ENCODE measurements around the gene SNTG2. TPM values are rescaled to one million over a fixed set of nuclear protein-coding genes. Genes with fewer than 3 reads are reported as not detected.

The SNTG2 gene
- total RNA-seq, 3 donors from 2014 or later (not counting 1 experiment from before 2014, with no cell fraction given): not detected

- Mint-ChIP-seq H3K9me3 (peaks cover 0 to 4% of the 10 kb centered on the region in 2 donors), H3K27ac (no peak overlapping the region), H3K36me3 (peaks cover 7% of the 10 kb centered on the region), H3K4me3 (no peak overlapping the region), H3K4me1 (no peaks in the 10 kb centered on the region), H3K27me3 (ENCODE audit: low read depth in 2 of 2) (no peaks in the 10 kb centered on the region)
- intact Hi-C loops (cut with micrococcal nuclease): no loop called here
- Histone ChIP-seq H3K4me1 (ENCODE audit: control insufficient read depth, insufficient read depth, low read length) (no peaks in the 10 kb centered on the region), H3K27me3 (ENCODE audit: control insufficient read depth, insufficient read depth, low read length) (no peaks in the 10 kb centered on the region), H3K27ac (ENCODE audit: low read length) (no peak overlapping the region), H3K9me3 (ENCODE audit: control insufficient read depth, insufficient read depth, low read length) (peaks cover 8% of the 10 kb centered on the region), H3K4me3 (ENCODE audit: low read length) (no peak overlapping the region), H3K36me3 (ENCODE audit: control insufficient read depth, insufficient read depth, low read length) (no peaks in the 10 kb centered on the region)
- ATAC-seq (no peak), DNase-seq (no peak)
- 94% methylated on average over 1 of the region's 1 CpG for WGBS (ENCODE audit: insufficient coverage)
- no peak for TF ChIP-seq CTCF (IDR thresholded peaks at IDR 0.05)
These were observed 398.1 kb downstream of the SNTG2 start for GRCh38 chr2:1348789-1349188.

GRCh38 chr2:1350111-1350510, 399.5 kb downstream of the SNTG2 start:
- Mint-ChIP-seq H3K27ac (no peak overlapping the region), H3K9me3 (peaks cover 0 to 4% of the 10 kb centered on the region in 2 donors), H3K36me3 (peaks cover 7% of the 10 kb centered on the region), H3K4me3 (no peak overlapping the region), H3K27me3 (ENCODE audit: low read depth in 2 of 2) (no peaks in the 10 kb centered on the region), H3K4me1 (no peaks in the 10 kb centered on the region)
- ATAC-seq (no peak), DNase-seq (no peak)
- peaks cover 8% of the 10 kb centered on the region for H3K9me3 ChIP-seq (ENCODE audit: control insufficient read depth, insufficient read depth, low read length)
- H3K4me3 ChIP-seq (ENCODE audit: low read length): no peak overlapping the region
- WGBS (ENCODE audit: insufficient coverage): 64% methylated on average over 4 of the region's 5 CpGs
- no peak overlapping the region for H3K27ac ChIP-seq (ENCODE audit: low read length)
- no peak for TF ChIP-seq CTCF (IDR thresholded peaks at IDR 0.05)
- H3K27me3 ChIP-seq (ENCODE audit: control insufficient read depth, insufficient read depth, low read length): no peaks in the 10 kb centered on the region
- no peaks in the 10 kb centered on the region for H3K36me3 ChIP-seq (ENCODE audit: control insufficient read depth, insufficient read depth, low read length)
- intact Hi-C loops (cut with micrococcal nuclease): no loop called here
- H3K4me1 ChIP-seq (ENCODE audit: control insufficient read depth, insufficient read depth, low read length): no peaks in the 10 kb centered on the region

- H3K36me3 ChIP-seq (ENCODE audit: control insufficient read depth, insufficient read depth, low read length): no peaks in the 10 kb centered on the region
These were observed 402.5 kb downstream of the SNTG2 start for GRCh38 chr2:1353124-1353523.

More at GRCh38 chr2:1353124-1353523, 402.5 kb downstream of the SNTG2 start:
- no peaks in the 10 kb centered on the region for H3K4me1 Mint-ChIP-seq
- H3K27ac ChIP-seq (ENCODE audit: low read length): no peak overlapping the region
- H3K4me1 ChIP-seq (ENCODE audit: control insufficient read depth, insufficient read depth, low read length): no peaks in the 10 kb centered on the region
- peaks cover 0 to 4% of the 10 kb centered on the region in 2 donors for H3K9me3 Mint-ChIP-seq
- WGBS (ENCODE audit: insufficient coverage): 91% methylated on average over 9 of the region's 9 CpGs
- no peak overlapping the region for H3K4me3 ChIP-seq (ENCODE audit: low read length)
- H3K27me3 ChIP-seq (ENCODE audit: control insufficient read depth, insufficient read depth, low read length): no peaks in the 10 kb centered on the region
- DNase-seq (no peak), ATAC-seq (no peak)
- H3K36me3 Mint-ChIP-seq: peaks cover 5% of the 10 kb centered on the region
- H3K9me3 ChIP-seq (ENCODE audit: control insufficient read depth, insufficient read depth, low read length): peaks cover 8% of the 10 kb centered on the region
- no peak overlapping the region for H3K4me3 Mint-ChIP-seq
- TF ChIP-seq CTCF (IDR thresholded peaks at IDR 0.05): no peak
- H3K27ac Mint-ChIP-seq: no peak overlapping the region
- intact Hi-C loops (cut with micrococcal nuclease): no loop called here
- peaks cover 0 to 22% of the 10 kb centered on the region in 2 donors for H3K27me3 Mint-ChIP-seq (ENCODE audit: low read depth in 2 of 2)

All from natural killer cell (primary cell).